GM21526 (cell line): ENCODE data around the gene POTEI.
"Not testable (repeated sequence)": the region's sequence is repeated elsewhere in the genome, so short reads cannot be mapped to it uniquely, and the experiment has no call there.

Experiments used
- ATAC-seq: cut with Tn5 transposase; IDR thresholded peaks from one replicate; pipeline ENCODE4 v1.9.1; 2021; ENCODE audit warnings: moderate library complexity; ENCODE audit not compliant: unreplicated experiment, low FRiP score

POTEI gene

GRCh38 chr2:130509228-130509627 is at the start of gene POTEI:
Gene POTEI, minus strand, starts transcription at chr2:130509328. Its CDS starts 93 bp downstream, at chr2:130509235.
- not testable (repeated sequence) for ATAC-seq

GRCh38 chr2:130556441-130556840 is 47.3 kb upstream of the POTEI start:
- not testable (repeated sequence) for ATAC-seq

- not testable (repeated sequence) for ATAC-seq
These were observed 45.0 kb upstream of the POTEI start for GRCh38 chr2:130554178-130554577.

GRCh38 chr2:130549475-130549874 is 40.3 kb upstream of the POTEI start:
- ATAC-seq, result not testable (repeated sequence)

GRCh38 chr2:130548418-130548817 is 39.3 kb upstream of the POTEI start:
- ATAC-seq, result not testable (repeated sequence)

- ATAC-seq, result not testable (repeated sequence)
These were observed 35.9 kb upstream of the POTEI start for GRCh38 chr2:130544978-130545377.

GRCh38 chr2:130543785-130544528 is 34.8 kb upstream of the POTEI start:
- ATAC-seq, result not testable (repeated sequence)

GRCh38 chr2:130542789-130543188 is 33.7 kb upstream of the POTEI start:
- ATAC-seq, result not testable (repeated sequence)

- ATAC-seq, result not testable (repeated sequence)
These were observed 29.1 kb upstream of the POTEI start for GRCh38 chr2:130538271-130538670.

GRCh38 chr2:130536654-130537053 is 27.5 kb upstream of the POTEI start:
- not testable (repeated sequence) for ATAC-seq

GRCh38 chr2:130531672-130532071 is 22.5 kb upstream of the POTEI start:
- ATAC-seq, result not testable (repeated sequence)

- not testable (repeated sequence) for ATAC-seq
These were observed 22.1 kb upstream of the POTEI start for GRCh38 chr2:130531225-130531624.

- ATAC-seq, result not testable (repeated sequence)
These were observed 21.1 kb upstream of the POTEI start for GRCh38 chr2:130530212-130530611.

- ATAC-seq, result not testable (repeated sequence)
These were observed 20.4 kb upstream of the POTEI start for GRCh38 chr2:130529545-130529944.

- not testable (repeated sequence) for ATAC-seq
These were observed 18.3 kb upstream of the POTEI start for GRCh38 chr2:130527365-130527967.

- not testable (repeated sequence) for ATAC-seq
These were observed 13.3 kb upstream of the POTEI start for GRCh38 chr2:130522390-130522789.

GRCh38 chr2:130520992-130521391 is 11.9 kb upstream of the POTEI start, which contains the start of gene CFC1B:
Gene CFC1B, plus strand, starts transcription at chr2:130521222. Its CDS starts 263 bp downstream, at chr2:130521485.
- not testable (repeated sequence) for ATAC-seq

GRCh38 chr2:130518516-130519106 is 9.5 kb upstream of the POTEI start:
- not testable (repeated sequence) for ATAC-seq

GRCh38 chr2:130511747-130512451 is 2.8 kb upstream of the POTEI start:
- ATAC-seq, result not testable (repeated sequence)
